ENCODE data around the gene AQP7.
"Not testable (repeated sequence)": the region's sequence is repeated elsewhere in the genome, so short reads cannot be mapped to it uniquely, and the experiment has no call there.

AQP7 gene

DNA sequence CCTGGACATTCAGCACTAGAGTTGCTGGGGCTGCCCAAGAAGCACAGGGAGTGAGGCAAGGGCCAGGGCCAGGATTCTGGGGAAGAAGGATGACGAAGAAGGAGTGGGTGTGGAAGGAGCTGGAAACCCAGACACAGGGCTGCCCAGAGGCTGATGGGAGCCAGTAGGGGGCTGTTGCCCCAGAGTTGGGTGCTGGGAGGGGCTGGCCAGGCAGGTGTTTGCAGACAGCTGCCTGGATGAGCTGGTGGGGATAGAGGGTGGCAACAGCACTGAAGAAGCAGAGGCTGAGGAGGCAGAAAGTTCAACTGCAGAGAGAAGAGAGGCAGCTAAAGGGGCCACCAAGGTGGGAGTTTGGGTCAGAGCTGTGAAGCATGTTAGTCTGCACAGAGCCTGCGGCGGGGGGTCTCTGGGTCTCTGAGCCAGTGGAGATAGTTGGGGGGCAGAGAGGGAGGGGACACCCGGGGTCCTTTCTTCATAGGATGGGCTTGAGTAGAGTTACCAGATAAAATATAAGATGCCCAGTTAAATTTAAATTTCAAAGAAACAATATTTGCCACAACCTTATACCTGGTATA lies 2.5 kb upstream of the AQP7 start:
- no peak for TF ChIP-seq CSDC2 (CRISPR knock-in tag; IDR thresholded peaks at IDR 0.05)
- TF ChIP-seq GLIS3 (CRISPR knock-in tag; IDR thresholded peaks at IDR 0.05), result no peak
- TF ChIP-seq OSR1 (CRISPR knock-in tag; IDR thresholded peaks at IDR 0.05), result no peak
- TF ChIP-seq ZNF565 (CRISPR knock-in tag; conservative IDR thresholded peaks at IDR 0.05; ENCODE audit: low read depth), result no peak
- TF ChIP-seq, protein P1, sequence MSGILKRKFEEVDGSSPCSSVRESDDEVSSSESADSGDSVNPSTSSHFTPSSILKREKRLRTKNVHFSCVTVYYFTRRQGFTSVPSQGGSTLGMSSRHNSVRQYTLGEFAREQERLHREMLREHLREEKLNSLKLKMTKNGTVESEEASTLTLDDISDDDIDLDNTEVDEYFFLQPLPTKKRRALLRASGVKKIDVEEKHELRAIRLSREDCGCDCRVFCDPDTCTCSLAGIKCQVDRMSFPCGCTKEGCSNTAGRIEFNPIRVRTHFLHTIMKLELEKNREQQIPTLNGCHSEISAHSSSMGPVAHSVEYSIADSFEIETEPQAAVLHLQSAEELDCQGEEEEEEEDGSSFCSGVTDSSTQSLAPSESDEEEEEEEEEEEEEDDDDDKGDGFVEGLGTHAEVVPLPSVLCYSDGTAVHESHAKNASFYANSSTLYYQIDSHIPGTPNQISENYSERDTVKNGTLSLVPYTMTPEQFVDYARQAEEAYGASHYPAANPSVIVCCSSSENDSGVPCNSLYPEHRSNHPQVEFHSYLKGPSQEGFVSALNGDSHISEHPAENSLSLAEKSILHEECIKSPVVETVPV (CRISPR knock-in tag; IDR thresholded peaks at IDR 0.05), result no peak
- no peak for TF ChIP-seq BACH2 (CRISPR knock-in tag; IDR thresholded peaks at IDR 0.05; ENCODE audit: borderline replicate concordance)
- no peak for TF ChIP-seq SNAI2 (CRISPR knock-in tag; IDR thresholded peaks at IDR 0.05)
- TF ChIP-seq ZC3H10 (CRISPR knock-in tag; IDR thresholded peaks at IDR 0.05), result no peak
- no peak; the same call in 1 of the 3 replicates for ATAC-seq

DNA sequence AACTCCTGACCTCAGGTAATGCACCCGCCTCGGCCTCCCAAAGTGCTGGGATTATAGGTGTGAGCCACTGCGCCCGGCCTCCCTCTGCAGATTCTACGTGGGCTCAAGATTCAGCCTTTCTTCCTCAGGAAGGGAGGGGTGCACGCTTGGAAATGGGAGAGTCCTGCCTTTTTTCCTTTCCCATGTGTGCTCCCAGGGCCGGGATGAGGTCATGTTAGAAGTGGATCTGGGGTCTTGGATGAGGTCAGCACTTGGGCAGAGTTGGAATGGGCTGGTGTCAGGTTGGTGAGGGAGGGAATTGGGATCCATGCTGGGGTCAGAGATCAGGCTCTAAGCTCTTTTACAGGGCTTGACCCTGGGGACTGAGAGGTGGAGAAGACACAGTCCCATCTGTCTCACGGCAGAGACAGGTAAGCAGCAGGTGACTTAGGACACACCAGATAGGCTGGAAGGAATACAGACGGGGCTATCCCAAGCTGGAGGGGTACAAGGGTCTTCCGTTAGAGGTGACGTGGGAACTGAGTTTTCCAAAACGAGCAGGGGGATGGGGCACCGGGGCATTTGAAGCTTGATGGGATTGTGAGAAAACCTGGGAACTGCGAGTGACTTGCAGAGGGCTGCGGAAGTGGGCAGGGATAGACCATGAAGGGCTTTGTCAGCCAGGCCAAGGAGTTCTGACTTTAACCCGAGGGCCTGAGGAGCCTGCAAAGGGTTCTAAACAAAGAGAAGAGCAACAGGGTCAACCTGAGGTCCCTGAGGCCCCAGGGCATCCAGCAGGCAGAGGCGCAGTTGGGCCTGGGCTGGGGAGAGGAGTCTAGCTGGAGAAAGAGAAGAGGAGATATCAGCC lies 1.8 kb upstream of the AQP7 start:
- TF ChIP-seq ZC3H10 (CRISPR knock-in tag; IDR thresholded peaks at IDR 0.05) (no peak), ZNF8 (CRISPR knock-in tag; IDR thresholded peaks at IDR 0.05) (no peak)
- ATAC-seq, result no peak

DNA sequence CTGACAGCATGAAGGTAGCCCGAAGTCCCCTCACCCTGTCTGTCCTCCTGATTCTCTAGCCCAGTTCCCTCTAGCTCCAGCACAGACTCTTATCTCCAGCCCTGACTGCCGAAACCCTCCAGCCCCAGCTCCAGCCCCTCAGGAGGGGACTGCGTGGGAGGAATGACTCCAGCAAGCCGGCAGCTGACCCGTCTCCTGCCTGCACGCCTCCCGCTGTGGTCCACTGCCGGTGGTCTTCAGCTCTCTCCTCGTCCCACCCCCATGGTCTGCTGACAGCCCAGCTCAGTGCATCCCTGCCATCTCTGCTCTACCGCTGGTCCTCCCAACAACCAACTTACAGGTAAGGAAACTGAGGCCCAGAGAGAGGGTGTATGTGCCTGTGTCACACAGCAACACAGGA lies 559 bp downstream of the AQP7 start:
- ATAC-seq, result not testable (repeated sequence)

DNA sequence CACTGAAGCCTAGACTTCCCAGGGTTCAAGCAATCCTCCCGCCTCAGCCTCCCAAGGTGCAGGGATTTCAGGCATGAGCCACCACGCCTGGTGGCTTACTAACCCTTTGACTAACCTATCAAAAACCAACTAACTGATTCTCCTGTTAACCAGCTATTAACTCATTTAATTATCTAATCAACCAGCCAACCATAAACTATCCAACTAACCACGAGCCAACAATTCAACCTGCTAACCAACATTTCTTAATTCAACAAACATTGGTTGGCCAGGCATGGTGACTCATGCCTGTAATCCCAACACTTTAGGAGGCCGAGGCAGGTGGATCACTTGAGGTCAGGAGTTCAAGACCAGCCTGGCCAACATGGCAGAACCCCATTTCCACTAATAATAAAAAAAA lies 3.3 kb downstream of the AQP7 start:
- ATAC-seq, result not testable (repeated sequence)

DNA sequence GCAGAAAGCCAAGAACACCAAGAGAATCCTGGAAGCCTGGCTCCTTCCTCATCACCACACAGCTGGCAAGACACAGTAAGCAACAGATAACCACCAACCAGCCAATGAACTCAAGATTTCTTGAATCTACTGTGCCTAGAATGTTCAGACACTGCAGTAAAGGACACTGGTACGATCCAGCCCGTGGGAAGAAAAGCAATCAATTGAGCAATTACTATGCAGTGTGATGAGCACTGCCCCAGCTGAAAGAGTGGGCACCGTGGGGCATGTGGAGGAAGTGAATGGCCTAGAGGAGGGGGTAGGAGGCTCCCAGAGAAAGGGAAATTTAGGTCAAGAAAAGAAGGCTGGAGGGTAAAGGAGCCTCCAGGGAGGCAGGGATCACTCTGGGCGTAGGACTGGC lies 4.6 kb downstream of the AQP7 start:
- ATAC-seq, result not testable (repeated sequence)

DNA sequence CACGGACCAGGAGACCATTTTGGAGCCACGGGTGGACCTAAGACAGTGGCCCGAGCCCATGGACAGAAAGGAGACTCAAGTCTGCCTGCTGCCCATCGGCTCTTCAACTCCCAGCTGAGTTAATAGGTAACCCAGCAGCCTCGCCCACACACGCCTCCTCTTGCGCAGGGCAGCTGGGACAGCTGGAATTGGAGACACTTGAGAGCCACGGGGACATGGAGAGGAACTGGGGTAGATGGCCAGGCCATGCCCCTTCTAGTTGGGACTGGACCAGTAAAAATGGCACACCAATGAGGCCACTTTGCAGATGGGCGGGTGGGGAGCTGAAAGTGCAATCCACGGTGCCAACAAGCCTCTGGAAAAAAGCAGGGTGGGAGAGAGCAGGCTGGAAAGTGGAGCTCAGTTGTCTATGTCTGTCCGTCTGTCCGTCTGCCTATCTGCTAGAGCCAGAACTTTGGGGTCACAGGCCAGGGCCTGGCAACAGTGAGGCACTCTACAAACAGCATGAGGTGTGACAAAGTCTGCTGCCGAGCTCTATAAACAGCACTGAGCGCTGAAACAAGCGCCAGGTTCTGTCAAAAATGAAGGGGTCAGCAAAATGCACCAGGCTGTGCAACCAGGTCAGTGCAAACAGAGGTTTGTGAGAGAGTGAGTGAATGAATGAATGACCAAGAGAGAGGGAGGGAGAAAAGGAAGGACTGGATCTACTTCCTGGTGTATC lies 7.0 kb downstream of the AQP7 start:
- ATAC-seq, result not testable (repeated sequence)

DNA sequence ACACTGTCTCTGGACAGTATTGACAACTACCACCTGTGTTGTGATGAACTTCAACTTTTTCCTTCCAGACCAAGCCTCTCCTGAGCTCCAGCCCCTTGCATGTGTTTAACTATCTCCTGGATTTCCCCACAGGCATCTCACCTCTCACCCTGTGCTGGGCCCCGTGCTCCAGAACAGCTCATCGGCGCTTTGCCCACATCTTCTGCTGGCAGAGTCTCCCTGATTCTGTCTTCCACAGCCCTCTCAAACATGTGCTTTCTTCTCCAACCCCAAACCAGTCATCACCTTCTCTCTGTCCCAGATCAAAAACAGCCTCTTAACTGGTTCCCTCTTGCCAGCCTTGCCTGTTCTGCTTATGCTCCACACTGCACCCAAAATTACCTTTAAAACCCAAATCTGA lies 8.4 kb downstream of the AQP7 start:
- ATAC-seq, result not testable (repeated sequence)

DNA sequence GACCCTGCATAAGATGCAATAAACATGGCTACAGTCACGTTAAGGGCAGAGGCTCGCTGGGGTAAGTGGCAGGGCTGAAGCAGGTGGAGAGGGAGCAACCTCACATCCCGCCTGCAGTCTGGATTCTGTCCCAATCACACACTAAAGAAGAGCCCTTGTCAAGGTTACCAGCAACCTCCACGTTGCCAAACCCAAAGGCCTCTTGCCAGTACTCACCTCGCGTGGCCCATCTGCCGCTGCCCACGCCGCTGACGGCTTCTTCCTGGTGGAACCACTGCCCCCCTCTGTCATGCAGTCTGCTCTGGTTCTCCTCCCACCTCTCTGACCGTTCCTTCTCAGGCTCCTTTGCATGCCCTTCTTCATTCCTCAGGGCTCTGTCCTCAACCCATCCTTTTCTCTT lies 8.8 kb downstream of the AQP7 start:
- TF ChIP-seq ZNF8 (CRISPR knock-in tag; IDR thresholded peaks at IDR 0.05) (no peak), ARNTL (CRISPR knock-in tag; IDR thresholded peaks at IDR 0.05; ENCODE audit: borderline replicate concordance, low read depth) (no peak), ZC3H10 (CRISPR knock-in tag; IDR thresholded peaks at IDR 0.05) (no peak), ZFP3 (CRISPR knock-in tag; IDR thresholded peaks at IDR 0.05) (no peak), TOX (CRISPR knock-in tag; IDR thresholded peaks at IDR 0.05; ENCODE audit: borderline replicate concordance) (no peak), ZNF565 (CRISPR knock-in tag; conservative IDR thresholded peaks at IDR 0.05; ENCODE audit: low read depth) (no peak), PPARA (CRISPR knock-in tag; IDR thresholded peaks at IDR 0.05; ENCODE audit: borderline replicate concordance) (no peak), TCF4 (CRISPR knock-in tag; IDR thresholded peaks at IDR 0.05; ENCODE audit: borderline replicate concordance) (no peak)
- TF ChIP-seq, protein P2, sequence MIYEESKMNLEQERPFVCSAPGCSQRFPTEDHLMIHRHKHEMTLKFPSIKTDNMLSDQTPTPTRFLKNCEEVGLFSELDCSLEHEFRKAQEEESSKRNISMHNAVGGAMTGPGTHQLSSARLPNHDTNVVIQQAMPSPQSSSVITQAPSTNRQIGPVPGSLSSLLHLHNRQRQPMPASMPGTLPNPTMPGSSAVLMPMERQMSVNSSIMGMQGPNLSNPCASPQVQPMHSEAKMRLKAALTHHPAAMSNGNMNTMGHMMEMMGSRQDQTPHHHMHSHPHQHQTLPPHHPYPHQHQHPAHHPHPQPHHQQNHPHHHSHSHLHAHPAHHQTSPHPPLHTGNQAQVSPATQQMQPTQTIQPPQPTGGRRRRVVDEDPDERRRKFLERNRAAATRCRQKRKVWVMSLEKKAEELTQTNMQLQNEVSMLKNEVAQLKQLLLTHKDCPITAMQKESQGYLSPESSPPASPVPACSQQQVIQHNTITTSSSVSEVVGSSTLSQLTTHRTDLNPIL (CRISPR knock-in tag; IDR thresholded peaks at IDR 0.05; ENCODE audit: low read depth), result no peak
- ATAC-seq, result no peak

DNA sequence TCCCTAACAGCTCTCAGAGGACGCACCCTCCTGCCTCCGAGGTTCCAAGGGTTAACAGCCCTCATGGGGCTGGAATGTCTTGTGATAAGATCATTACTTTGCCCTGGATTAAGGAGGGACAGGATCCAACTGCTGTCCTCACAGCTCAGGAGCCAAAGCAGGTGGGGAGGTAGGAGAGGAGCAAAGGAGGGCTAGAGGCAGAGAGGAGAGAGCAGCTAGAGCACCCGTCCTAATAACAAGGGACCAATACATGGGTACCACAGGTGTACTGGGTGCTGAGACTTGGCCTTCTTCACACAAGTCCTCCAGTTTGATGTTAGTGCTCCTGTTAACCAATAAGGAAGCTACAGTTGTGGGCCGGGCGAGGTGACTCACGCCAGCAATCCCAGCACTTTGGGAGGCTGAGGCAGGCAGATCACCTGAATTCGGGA lies 9.8 kb downstream of the AQP7 start:
- ATAC-seq, result not testable (repeated sequence)
